Activated CD4-positive, alpha-beta T cell treated with anti-CD3 and anti-CD28 coated beads for 24 hours (primary cell): ENCODE measurements around the gene NR5A2.

Experiments
- DNase-seq, 2 donors: peaks; one replicate each; pipeline ENCODE4 v3.0.0-alpha.2; 2020; ENCODE audit warnings: low read depth in 2 of 2

NR5A2 gene

GRCh38 chr1:200027264-200027823 is at the start of gene NR5A2:
TSS of gene NR5A2 (plus strand) at chr1:200027710. CDS start at chr1:200027848, 138 bp downstream.
- DNase-seq, result no peak

GRCh38 chr1:199978408-199978940 is 49.0 kb upstream of the NR5A2 start:
- DNase-seq, result no peak

- DNase-seq, result no peak
Measured at GRCh38 chr1:199979071-199979470, 48.4 kb upstream of the NR5A2 start.

- DNase-seq, result no peak
Measured at GRCh38 chr1:199981584-199981983, 45.9 kb upstream of the NR5A2 start.

DNA sequence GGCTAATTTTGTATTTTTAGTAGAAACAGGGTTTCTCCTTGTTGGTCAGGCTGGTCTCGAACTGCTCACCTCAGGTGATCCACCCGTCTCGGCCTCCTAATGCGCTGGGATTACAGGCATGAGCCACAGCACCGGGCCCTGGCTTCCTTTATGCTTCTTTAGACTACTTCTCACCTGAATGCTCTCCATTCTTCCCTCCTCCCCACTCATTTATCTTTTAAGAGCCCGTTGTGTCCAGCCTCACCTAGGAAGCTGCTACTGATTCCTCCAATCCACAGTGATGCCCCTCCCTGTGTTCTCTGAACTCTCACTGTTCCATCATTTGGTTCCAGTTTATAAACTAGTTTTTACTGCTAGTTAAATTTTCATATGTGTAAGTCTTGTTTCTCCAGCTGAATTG is 44.9 kb upstream of the NR5A2 start:
- DNase-seq, result no peak

GRCh38 chr1:199983531-199983930 is 44.0 kb upstream of the NR5A2 start:
- DNase-seq, result no peak

- DNase-seq, result no peak
Measured at GRCh38 chr1:199995096-199995685, 32.3 kb upstream of the NR5A2 start.

GRCh38 chr1:200005165-200005564 is 22.3 kb upstream of the NR5A2 start:
- DNase-seq, result no peak

DNA sequence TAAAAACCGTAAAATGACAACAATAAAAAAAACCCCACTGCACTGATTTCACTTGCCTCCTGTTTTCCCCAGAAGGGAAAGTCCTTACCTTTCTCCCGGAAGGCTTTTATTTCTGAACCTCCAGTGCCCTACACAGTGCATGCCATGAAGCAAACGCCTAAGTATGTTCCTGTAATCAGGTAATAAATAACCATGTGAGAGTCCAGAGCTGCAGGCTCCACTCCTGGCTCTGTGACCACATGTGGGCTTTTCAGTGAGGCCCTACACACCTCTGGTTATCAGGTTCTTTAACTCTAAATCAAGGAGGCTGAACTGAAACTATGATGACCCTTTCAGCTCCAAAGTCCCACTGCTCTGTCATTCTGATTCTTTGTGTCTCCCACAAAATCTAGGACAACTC is 20.8 kb upstream of the NR5A2 start:
- no peak for DNase-seq

DNA sequence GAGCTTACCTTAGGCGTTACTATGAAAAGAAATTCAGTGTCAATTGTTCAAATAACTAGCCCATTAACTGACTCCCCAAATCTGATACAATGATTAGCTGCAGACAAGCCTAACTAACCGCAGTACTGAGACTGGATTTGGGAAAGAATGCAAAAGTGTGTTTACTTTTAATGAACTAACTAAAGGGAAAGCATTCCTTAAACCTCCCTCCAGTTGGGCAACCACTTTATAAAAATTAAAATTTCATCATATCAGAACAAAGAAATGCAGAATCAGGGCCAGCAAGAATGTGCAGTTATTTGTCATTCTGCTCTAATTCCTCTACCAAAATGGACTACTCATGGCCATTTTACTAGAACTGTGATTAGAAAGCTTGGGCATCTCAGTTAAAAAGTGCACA is 11.7 kb upstream of the NR5A2 start:
- DNase-seq, result no peak

- no peak for DNase-seq
Measured at GRCh38 chr1:200021577-200022238, 5.8 kb upstream of the NR5A2 start.

DNA sequence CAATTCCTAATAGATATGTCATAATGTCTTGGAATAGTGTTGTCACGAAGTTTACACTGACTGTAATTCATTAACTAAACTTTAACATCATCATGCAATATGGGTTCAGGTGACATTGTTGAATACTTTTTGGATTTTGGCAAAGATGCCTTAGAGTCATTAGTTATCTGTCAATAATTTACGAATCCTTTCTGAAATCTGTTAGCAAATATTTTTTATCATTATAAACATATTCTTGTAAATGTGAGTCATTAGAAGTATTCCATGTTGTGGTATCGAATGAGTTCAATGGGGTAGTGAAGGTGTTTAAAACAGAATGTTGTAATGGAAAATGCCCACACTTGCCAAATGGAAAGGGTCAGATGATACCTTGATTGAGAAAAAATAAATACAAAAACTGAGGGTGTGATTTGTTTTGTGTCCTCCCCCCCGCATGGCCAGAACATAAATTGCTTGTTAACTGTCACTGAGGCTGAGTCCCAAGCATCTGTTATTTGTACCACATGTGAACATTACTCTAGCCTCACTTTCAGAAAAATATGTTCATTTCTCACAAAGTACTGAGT is 5.2 kb upstream of the NR5A2 start:
- no peak for DNase-seq

DNA sequence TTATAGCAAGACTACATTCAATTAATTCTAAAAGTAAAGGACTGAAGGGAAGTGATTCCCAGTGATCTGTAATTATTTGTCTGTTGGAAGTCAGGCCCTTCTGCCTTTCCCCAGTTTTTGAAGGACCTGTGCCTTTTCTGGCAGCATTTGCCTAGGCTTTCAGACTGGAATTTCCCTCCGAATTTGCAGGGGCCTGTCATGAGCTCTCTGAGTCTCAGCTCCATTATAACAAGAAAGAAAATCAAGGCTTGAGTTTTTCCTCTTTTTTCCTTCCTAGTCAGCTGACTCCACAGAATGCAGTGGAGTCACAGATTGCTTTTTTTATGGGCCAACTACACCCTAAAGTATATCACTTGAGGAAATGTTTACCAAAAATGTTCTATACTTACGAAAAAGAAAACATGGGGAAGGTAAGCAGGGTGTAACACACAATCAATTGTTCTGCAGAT is 1.1 kb downstream of the NR5A2 start:
- DNase-seq, result no peak

DNA sequence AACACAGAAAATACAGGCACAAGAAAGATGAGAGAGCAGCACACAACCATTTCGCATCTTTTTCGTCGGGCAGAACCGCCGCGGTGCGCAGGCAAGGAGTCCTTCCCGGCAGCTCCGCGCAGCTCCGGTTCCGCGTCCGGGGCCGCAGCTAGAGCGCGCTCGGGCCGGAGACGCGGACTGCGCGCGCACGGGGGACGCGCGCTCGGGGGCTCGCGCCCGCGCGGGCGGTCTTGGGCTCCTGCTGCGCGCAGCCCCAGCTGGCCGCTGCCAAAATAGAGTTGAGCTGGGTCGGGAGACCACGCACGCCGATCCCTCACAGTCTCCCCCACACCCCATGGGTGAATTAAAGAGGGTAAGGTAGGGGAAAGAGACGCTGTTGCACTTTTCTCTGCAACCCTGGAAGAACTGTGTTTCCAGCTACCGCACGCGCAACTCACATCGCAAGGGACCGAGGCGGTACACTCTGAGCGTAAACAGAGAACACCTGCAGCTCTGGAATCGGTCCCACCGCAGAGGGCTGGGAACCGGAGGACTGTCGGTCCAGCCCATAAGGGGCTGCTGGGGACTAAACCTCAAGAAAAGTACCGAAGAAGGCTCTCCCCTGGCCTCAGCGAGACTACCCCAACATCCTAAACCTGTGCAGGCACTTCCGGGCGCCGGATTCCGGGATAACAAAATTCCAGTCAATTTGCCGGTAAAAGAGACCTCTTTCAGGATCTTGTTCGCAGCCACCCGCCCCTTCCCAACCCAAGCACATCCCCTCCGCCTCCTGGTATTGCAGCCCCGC is 1.7 kb downstream of the NR5A2 start:
- no peak for DNase-seq

DNA sequence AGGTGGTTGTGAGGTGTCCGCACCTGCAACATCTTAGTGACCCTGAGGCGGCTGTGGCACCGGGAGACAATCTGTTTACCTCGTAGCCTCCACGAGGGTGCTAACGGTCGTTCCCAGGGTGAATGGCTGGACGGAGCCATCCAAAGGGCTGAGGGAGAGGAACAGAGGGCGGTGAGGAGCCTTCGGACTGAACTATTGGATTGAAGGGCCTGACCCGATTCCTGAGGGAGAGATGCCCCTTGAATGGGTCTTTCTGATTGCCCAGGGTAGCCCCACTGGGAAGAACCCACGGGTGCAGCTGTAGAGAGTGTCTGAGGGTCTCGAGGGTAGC is 2.3 kb downstream of the NR5A2 start:
- DNase-seq, result no peak

DNA sequence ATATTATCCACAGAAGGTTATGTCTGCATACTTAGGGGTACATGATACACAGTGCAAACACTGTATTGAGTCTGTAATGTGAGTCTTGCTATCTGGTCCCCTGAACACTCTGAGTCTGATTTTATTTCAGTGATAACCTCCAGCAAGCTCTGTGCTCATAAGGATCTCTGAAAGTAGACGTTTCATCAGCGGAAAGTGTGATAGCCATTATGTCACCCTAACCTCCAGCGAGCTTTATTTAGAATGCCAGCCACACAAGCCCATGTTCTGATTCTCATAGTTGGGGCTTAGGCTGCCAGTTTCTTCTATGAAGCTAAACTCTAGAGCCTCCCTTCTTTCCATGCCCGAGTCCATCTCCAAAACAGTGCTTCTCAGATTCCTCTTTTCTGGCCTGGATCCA is 3.3 kb downstream of the NR5A2 start:
- DNase-seq, result no peak

- DNase-seq, result no peak
Measured at GRCh38 chr1:200033511-200034261, 6.2 kb downstream of the NR5A2 start.

DNA sequence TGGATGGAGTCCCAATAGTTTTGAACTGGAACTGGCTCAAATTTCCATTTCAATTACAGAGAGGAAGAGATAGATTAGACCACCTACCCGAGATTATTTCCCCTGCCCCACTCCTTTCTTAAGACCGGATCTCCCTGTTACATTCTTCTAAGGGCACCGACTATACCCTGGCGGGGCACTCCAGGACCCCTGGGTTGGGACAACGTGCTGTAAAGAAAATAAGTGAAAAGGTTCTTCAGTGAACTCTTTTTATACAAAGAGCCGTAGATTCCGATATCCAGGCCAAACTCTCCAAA is 6.7 kb downstream of the NR5A2 start:
- no peak for DNase-seq

DNA sequence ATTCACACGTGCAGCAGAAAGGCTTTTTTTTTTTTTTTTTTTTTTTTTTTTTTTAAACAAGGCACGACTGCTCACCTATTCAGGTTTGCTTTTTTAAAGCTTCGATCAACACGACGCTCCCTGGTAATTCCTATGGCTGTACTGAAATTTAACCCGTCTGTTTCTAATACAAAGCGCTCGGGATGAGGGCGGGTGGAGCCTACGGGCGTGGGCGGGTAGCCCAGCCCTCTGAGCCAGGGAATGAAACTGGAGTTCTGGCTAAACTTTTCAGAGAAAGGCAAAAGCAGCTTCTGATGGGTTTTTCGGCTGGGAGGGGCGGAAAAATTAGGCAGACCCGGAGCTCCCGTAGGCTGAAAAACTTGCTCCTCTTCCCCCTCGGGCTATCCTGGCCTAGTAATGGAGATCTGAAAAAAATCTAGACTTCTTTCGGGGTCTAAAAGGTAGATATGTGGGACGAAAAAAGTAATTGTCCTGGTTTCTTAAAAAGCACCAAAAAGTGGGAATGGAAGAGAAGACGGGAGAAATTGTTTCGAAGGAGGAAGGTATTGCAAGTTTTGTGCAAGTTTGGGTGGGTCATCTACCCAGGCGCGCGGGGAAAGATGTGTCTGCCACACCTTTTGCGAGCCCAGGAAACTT is 7.4 kb downstream of the NR5A2 start:
- DNase-seq, result no peak

GRCh38 chr1:200035397-200035955 is 8.0 kb downstream of the NR5A2 start:
- DNase-seq, result no peak
